ENCODE measurements around the gene UTS2B.

The UTS2B gene

DNA sequence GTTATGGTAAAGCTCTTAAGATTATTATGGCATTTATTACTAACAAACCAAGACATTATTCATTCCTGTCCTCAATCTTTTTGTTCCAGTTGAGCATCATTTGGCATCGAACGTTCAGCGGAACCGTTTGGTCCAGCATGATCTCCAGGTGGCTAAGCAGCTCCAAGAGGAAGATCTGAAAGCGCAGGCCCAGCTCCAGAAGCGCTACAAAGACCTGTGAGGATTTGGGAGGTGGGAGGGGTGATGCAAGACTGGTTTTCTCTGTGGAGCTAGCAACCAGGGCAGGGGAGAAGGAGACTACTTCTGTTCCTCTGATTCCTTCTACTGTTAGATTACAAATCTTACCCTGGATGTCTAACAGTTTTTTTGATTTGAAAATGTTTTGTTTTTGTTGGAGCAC lies 27.6 kb upstream of the UTS2B start:
- ChIA-PET POLR2A (no interaction called here), CTCF (no interaction called here)
- TF ChIP-seq BHLHE40 (IDR thresholded peaks at IDR 0.05; ENCODE audit: borderline replicate concordance) (no peak), ELF4 (IDR thresholded peaks at IDR 0.05) (no peak), FOXM1 (IDR thresholded peaks at IDR 0.05; ENCODE audit: borderline replicate concordance) (no peak), L3MBTL2 (conservative IDR thresholded peaks at IDR 0.05) (no peak), CTBP1 (IDR thresholded peaks at IDR 0.05; ENCODE audit: borderline replicate concordance) (no peak), LEF1 (IDR thresholded peaks at IDR 0.05; ENCODE audit: borderline replicate concordance) (no peak), HDGF (IDR thresholded peaks at IDR 0.05; ENCODE audit: borderline replicate concordance) (no peak), FOXK2 (IDR thresholded peaks at IDR 0.05) (no peak), FOXA1 (IDR thresholded peaks at IDR 0.05) (no peak), TARDBP (IDR thresholded peaks at IDR 0.05) (no peak), ZNF384 (IDR thresholded peaks at IDR 0.05) (no peak), ARNT (IDR thresholded peaks at IDR 0.05) (no peak), NFRKB (IDR thresholded peaks at IDR 0.05) (no peak), SP1 (IDR thresholded peaks at IDR 0.05) (no peak), SUZ12 (IDR thresholded peaks at IDR 0.05) (no peak)
- TF ChIP-seq, protein P1, sequence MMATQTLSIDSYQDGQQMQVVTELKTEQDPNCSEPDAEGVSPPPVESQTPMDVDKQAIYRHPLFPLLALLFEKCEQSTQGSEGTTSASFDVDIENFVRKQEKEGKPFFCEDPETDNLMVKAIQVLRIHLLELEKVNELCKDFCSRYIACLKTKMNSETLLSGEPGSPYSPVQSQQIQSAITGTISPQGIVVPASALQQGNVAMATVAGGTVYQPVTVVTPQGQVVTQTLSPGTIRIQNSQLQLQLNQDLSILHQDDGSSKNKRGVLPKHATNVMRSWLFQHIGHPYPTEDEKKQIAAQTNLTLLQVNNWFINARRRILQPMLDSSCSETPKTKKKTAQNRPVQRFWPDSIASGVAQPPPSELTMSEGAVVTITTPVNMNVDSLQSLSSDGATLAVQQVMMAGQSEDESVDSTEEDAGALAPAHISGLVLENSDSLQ (IDR thresholded peaks at IDR 0.05) = no peak
- no peak for DNase-seq (ENCODE audit: extremely low spot score)

DNA sequence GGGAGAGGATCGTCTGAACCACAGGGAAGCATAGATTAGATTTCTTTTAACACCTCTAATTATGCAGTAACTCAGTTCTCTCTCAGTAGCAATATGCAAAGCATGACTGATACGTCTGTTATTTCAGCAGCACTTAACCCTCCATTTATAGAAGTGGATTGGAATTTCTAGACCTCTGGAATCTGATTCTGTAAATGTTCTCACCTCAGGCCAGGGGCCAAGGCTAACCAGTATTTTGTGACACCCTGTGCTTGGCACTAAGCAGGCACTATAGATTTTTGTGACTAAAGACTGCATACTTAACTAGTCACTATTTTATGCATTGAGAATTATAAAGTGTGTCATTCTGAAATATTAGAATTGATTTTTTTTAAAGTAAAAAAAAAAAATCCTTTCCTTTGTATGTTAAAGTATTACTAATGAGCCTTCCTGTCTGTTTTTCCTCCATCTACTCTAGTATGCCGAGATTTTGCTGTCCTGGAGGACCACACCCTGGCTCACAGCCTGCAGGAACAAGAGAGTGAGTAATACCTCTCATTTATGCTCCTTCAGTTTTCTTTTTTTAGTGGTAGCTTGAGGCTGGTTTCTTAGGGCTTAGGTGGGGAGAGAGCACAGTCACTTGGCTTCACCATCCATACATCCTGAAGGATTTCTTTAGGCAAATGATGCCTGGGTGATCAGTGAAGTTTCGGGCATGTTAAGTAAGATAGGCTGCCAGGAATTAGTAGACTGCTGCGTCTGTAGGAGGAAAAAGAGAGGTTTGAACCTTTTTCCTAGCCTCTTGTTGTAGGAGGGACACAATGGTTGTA lies 26.5 kb upstream of the UTS2B start:
- TF ChIP-seq CTBP1 (IDR thresholded peaks at IDR 0.05; ENCODE audit: borderline replicate concordance) (no peak), ELF4 (IDR thresholded peaks at IDR 0.05) (no peak), NFRKB (IDR thresholded peaks at IDR 0.05) (no peak), L3MBTL2 (conservative IDR thresholded peaks at IDR 0.05) (no peak), TARDBP (IDR thresholded peaks at IDR 0.05) (no peak), ZNF384 (IDR thresholded peaks at IDR 0.05) (no peak), HDGF (IDR thresholded peaks at IDR 0.05; ENCODE audit: borderline replicate concordance) (no peak), BHLHE40 (IDR thresholded peaks at IDR 0.05; ENCODE audit: borderline replicate concordance) (no peak), SUZ12 (IDR thresholded peaks at IDR 0.05) (no peak), SP1 (IDR thresholded peaks at IDR 0.05) (no peak)
- POLR2A ChIA-PET = no interaction called here
- peak; percentile 6 for DNase-seq (ENCODE audit: extremely low spot score)
- CTCF ChIA-PET = no interaction called here

DNA sequence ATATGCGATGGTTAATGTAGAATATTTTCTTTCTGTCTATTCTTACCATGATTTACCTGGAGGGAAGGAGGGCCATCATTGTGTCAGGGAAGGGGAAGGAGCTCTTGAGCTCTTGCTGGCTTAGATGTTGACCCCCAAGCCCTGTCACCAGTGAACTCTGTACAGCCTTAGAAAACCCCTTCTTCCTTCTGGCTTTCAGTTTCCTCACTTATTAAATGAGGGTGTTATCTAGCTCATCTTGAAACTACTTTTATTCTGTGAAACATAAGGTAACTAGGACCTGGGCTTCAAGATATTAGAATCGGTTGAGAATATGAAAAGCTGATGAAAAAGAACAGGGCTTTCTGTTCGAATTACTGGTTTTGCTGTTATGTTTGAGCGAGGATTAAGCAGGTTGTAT lies 25.1 kb upstream of the UTS2B start:
- POLR2A ChIA-PET = no interaction called here
- no peak for TF ChIP-seq CTBP1 (IDR thresholded peaks at IDR 0.05; ENCODE audit: borderline replicate concordance)
- TF ChIP-seq FOXK2 (IDR thresholded peaks at IDR 0.05) = no peak
- no peak for TF ChIP-seq SP1 (IDR thresholded peaks at IDR 0.05)
- TF ChIP-seq, protein P1 (IDR thresholded peaks at IDR 0.05) = no peak
- TF ChIP-seq FOXA1 (IDR thresholded peaks at IDR 0.05) = no peak
- no peak for TF ChIP-seq BHLHE40 (IDR thresholded peaks at IDR 0.05; ENCODE audit: borderline replicate concordance)
- TF ChIP-seq L3MBTL2 (conservative IDR thresholded peaks at IDR 0.05) = no peak
- TF ChIP-seq TARDBP (IDR thresholded peaks at IDR 0.05) = no peak
- no peak for DNase-seq (ENCODE audit: extremely low spot score)
- CTCF ChIA-PET = no interaction called here

DNA sequence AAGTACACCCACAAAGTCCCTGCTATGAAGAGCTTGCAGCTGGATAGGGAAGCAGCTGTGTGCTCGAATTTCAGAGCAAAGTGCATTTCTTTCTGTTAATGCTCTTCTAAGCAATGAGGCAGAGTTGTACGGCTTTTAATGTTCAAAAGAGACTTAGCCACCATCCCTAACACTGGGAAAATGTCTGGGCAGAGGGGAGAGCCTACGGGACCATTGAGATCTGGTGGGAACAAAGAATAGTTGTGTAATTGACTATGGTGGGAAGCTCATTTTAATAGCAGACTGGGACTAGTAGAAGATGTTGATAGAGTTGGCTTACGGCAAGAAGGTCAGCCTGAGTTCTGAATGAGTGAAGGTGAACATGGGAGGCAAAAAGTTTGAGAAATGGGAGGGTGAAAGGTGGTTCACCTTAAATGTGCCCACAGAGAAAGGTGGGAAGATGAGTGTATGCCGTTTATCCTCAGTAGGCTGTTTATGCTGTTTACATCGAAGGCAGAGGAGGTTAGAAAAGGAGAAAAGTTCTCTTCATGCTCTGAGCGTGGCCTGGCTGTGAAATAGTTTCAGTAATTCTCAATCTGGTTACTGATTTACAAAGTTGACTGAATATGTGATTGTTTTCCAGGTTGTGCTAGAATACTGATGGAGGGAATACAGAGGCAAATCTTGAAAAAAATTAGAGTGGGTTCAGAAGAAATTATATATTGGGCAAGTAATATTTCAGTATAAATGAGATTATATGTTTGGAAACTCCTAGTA lies 22.9 kb upstream of the UTS2B start:
- POLR2A ChIA-PET = no interaction called here
- no peak for TF ChIP-seq BHLHE40 (IDR thresholded peaks at IDR 0.05; ENCODE audit: borderline replicate concordance)
- no peak for TF ChIP-seq FOXA1 (IDR thresholded peaks at IDR 0.05)
- no peak for TF ChIP-seq HDGF (IDR thresholded peaks at IDR 0.05; ENCODE audit: borderline replicate concordance)
- TF ChIP-seq, protein P1 (IDR thresholded peaks at IDR 0.05) = no peak
- no peak for TF ChIP-seq CTBP1 (IDR thresholded peaks at IDR 0.05; ENCODE audit: borderline replicate concordance)
- no peak for TF ChIP-seq L3MBTL2 (conservative IDR thresholded peaks at IDR 0.05)
- TF ChIP-seq FOXK2 (IDR thresholded peaks at IDR 0.05) = no peak
- TF ChIP-seq LEF1 (IDR thresholded peaks at IDR 0.05; ENCODE audit: borderline replicate concordance) = no peak
- no peak for TF ChIP-seq ELF4 (IDR thresholded peaks at IDR 0.05)
- no peak for TF ChIP-seq ZNF384 (IDR thresholded peaks at IDR 0.05)
- TF ChIP-seq FOXM1 (IDR thresholded peaks at IDR 0.05; ENCODE audit: borderline replicate concordance) = no peak
- no peak for TF ChIP-seq SUZ12 (IDR thresholded peaks at IDR 0.05)
- no peak for TF ChIP-seq NFRKB (IDR thresholded peaks at IDR 0.05)
- no peak for TF ChIP-seq TARDBP (IDR thresholded peaks at IDR 0.05)
- TF ChIP-seq ARNT (IDR thresholded peaks at IDR 0.05) = no peak
- CTCF ChIA-PET = no interaction called here
- no peak for DNase-seq (ENCODE audit: extremely low spot score)

DNA sequence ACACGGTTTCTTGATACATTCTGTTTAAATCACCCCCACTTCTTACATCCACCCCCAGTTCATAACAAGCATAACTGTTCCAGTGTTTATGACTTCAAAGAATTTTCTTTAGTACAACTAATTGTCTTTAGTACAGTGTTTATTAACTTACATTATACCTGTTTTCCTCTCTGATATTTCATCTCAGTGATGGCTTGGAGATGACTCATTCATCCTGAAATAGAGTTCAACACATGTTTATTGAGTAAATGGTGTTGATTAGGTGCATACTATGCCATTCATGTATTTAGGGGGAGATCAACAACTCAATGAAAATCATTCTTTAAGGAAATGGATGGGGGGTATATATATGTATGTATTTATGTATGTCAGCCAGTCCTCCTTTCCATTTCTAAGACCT lies 21.7 kb upstream of the UTS2B start:
- DNase-seq (ENCODE audit: extremely low spot score) = no peak
- ChIA-PET CTCF (no interaction called here), POLR2A (no interaction called here)
- TF ChIP-seq BHLHE40 (IDR thresholded peaks at IDR 0.05; ENCODE audit: borderline replicate concordance) (no peak), FOXA1 (IDR thresholded peaks at IDR 0.05) (no peak), FOXK2 (IDR thresholded peaks at IDR 0.05) (no peak), LEF1 (IDR thresholded peaks at IDR 0.05; ENCODE audit: borderline replicate concordance) (no peak), FOXM1 (IDR thresholded peaks at IDR 0.05; ENCODE audit: borderline replicate concordance) (no peak), CTBP1 (IDR thresholded peaks at IDR 0.05; ENCODE audit: borderline replicate concordance) (no peak), SUZ12 (IDR thresholded peaks at IDR 0.05) (no peak), TARDBP (IDR thresholded peaks at IDR 0.05) (no peak)
